Stimulated activated CD8-positive, alpha-beta memory T cell treated with anti-CD3 and anti-CD28 coated beads, Interleukin-4, amount 100 ng/mL, for 48 hours (primary cell): ENCODE data around the gene CEACAM16.
A peak's percentile ranks its signal among the peaks of the same experiment; 100 is the strongest.
"Not testable (repeated sequence)": the region's sequence is repeated elsewhere in the genome, so short reads cannot be mapped to it uniquely, and the experiment has no call there.

ENCODE experiments used
- DNase-seq: peaks from one replicate; pipeline ENCODE4 v3.0.0-alpha.2; 2020

CEACAM16 gene

GRCh38 chr19:44704982-44705381, 6.0 kb downstream of the CEACAM16 start:
- DNase-seq, result no peak

DNA sequence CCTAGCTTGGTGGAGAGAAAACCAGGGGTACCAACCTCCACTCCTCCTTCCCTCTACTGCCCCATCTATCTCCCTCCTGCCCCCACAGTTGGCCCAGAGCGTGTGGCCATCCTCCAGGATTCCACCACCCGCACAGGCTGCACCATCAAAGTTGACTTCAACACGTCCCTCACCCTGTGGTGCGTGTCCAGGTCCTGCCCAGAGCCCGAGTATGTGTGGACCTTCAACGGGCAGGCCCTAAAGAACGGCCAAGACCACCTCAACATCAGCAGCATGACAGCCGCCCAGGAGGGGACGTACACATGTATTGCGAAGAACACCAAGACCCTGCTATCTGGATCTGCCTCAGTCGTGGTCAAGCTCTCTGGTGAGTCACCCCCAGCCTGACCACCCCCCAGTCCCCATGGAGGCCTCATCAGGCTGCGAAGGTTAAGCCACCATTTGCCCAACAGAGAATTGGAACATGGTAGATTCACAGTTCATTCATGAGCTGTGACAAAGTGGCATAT, 6.6 kb downstream of the CEACAM16 start:
- no peak for DNase-seq

GRCh38 chr19:44706506-44707236, 7.7 kb downstream of the CEACAM16 start:
- no peak for DNase-seq

DNA sequence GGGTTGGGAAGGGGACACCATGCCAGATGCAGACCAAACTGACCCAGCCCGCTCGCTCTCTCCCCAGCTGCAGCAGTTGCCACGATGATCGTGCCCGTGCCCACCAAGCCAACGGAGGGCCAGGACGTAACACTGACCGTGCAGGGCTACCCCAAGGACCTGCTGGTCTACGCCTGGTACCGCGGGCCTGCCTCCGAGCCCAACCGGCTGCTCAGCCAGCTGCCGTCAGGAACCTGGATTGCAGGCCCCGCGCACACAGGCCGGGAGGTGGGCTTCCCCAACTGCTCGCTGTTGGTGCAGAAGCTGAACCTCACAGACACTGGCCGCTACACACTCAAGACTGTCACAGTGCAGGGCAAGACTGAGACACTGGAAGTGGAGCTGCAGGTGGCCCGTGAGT, 8.8 kb downstream of the CEACAM16 start:
- DNase-seq, result no peak

- no peak for DNase-seq
Measured at GRCh38 chr19:44708940-44709339, 10.0 kb downstream of the CEACAM16 start.

DNA sequence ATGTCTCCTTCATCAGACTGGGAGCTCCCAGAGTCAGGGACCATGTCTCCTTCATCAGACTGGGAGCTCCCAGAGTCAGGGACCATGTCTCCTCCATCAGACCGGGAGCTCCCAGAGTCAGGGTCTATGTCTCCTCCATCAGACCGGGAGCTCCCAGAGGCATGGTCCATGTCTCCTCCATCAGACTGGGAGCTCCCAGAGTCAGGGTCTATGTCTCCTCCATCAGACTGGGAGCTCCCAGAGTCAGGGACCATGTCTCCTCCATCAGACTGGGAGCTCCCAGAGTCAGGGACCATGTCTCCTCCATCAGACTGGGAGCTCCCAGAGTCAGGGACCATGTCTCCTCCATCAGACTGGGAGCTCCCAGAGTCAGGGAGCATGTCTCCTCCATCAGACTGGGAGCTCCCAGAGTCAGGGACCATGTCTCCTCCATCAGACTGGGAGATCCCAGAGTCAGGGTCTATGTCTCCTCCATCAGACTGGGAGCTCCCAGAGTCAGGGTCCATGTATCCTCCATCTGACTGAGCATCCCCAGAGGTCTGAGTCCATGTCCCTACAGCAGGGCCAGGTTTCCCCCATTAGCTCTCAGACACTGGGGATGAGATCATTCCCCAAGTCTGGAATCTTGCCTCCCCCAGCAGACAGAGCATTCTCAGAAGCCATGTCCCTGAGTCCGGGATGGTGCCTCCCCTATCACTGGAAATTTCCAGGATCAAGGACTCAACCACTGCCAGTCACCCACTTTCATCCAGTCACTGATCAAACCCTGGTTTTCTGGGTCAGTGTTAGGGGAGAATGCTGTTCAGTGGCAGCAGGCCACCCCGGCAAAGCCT, 10.7 kb downstream of the CEACAM16 start:
- not testable (repeated sequence) for DNase-seq

DNA sequence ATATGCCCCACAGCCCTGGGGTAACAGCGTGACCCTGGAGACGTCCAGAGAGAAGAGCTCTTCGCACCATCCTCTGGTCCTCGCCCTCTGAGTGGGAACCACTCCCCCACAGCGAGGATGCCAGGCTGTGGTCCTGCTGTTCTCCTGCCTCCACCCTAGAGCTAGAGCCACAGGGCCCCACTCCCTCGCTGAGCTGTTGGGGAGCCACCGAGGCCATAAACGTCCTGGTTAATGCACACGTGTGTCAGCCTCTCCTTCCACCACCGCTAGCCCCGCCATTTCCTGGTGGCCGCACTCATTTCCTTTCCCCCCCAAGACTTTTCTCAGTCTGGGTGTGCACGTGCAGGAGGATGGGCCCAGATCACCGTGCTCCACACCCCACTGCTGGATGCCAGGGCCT, 11.5 kb downstream of the CEACAM16 start:
- DNase-seq, result no peak

GRCh38 chr19:44712864-44713515, 14.0 kb downstream of the CEACAM16 start:
- no peak for DNase-seq

DNA sequence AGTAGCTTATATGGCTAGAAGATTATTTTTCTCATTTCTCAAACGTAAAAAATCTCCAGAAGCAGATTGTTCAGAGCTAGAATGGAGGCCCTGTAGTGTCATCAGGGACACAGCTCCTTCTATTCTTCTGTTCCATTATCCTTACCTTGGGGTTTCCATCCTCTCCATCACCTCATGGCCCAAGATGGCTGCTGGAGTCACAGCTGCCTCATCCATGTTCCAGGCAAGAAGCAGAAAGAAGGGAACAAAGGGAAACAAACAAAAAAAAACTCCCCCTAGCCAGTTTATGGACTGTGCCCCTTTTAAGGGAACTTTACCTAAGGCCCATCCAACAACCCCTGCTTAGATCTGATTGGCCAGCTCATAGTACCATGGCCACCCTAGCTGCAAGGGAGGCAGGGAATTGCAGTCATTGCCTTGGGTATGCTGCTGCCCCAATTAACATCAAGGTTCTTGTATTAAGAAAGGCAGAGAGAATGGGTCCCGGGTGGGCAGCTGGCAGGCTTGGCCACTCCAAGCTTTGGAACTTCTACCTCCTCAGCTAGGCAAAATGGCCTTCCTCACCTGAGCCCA, 15.7 kb downstream of the CEACAM16 start:
- no peak for DNase-seq

DNA sequence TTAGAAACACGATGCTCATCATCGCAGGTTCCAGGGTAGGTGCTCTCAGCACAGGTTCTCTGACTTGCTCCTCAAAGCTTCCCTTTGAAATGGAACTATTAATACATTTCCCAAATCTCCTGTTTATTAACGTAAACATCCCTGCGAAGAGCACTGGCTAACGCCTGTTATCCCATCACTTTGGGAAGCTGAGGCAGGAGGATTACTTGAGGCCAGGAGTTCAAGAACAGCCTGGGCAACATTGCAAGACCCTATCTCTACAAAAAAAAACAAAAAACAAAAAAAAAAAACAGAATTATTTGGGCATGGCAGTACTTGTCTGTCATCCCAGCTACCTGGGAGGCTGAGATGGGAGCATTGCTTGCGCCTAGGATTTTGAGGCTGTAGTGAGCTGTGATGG, 18.7 kb downstream of the CEACAM16 start:
- DNase-seq, result no peak

DNA sequence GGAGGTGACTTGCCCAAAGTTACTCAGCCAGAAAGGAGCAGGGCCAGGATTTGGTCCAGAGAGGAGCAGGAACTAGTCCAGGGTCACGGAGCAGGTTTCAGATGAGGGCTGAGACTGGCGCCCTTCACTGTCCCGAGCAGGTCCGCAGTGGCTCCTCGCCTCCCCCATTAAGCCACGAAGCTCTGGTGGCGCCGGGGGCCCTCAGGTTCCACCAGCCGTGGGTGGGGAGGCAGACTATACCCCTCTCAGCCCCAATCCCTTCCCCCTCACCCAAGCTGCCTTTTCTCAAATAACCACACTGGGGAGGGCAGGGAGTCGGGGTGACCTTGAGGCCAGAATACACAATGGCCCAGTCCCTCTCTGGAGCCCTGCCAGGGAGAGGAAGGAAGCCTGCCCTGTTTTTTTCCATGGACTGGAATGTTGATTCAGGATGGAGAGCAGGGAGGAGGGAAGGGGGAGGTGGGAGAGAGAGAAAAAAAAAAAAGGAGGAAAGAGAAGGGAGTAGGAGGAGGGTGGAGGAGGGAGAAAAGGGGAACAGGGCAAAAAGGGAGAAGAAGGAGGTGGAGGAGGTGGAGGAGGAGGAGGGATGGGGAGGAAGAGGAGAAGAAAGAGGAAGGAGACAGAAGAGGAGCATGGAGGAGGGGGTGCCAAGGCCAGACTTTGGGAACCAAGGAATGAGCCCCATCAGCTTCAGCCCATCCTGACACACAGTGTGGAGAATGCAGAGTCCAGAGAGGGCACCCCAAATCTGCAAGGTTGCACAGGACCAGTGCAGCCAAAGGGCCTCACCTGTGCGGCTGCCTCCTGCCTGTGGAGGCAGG, 19.7 kb downstream of the CEACAM16 start:
- no peak for DNase-seq

DNA sequence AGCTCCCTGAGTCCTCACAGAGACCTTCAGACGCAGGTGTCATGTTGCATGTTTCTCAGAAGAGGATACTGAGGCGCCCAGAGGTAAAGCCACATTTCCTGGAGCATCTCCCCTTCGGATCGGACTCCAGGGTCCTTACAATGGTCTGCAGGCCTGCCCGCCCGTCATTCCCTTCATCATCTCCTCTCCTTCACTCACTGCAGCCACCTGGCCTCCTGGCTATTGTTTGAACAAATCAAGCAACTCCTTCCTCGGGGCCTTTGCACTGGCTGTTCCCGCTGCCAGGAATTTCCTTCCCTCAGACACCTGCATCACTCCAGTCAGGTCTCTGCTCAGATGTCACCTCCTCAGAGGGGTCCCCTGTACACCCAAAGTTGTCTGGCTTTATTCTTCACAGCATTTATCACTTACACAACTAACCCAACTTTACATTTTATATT, 20.3 kb downstream of the CEACAM16 start:
- no peak for DNase-seq

- not testable (repeated sequence) for DNase-seq
Measured at GRCh38 chr19:44720396-44720795, 21.4 kb downstream of the CEACAM16 start.

DNA sequence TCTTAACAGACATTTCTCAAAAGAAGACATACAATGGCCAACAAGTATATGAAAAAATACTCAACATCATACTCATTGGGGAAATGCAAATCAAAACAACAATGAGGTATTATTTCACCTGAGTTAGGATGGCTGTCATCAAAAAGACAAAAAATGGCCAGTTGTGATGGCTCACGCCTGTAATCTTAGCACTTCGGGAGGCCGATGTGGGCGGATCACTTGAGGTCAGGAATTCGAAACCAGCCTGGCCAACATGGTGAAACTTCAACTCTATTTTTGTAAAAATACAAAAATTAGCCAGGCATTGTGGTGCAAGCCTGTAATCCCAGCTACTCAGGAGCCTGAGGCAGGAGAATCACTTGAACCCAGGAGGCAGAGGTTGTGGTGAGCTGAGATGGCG, 22.0 kb downstream of the CEACAM16 start:
- DNase-seq, result no peak

DNA sequence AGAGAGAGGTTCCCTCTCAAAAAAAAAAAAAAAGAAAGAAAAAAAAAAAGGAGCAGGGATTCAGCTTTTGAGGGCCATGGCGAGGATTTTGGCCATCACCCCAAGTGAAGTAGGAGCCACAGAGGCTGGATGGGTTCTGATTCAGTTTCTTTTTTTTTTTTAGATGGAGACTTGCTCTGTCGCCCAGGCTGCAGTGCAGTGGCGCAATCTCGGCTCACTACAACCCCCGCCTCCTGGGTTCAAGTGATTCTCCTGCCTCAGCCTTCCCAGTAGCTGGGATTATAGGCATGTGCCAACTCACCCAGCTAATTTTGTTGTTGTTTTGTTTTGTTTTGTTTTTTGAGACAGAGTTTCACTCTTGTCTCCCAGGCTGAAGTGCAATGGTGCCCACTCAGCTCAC, 22.4 kb downstream of the CEACAM16 start:
- DNase-seq, result not testable (repeated sequence)

GRCh38 chr19:44722131-44723121, 23.5 kb downstream of the CEACAM16 start:
- no peak for DNase-seq

- no peak for DNase-seq
Measured at GRCh38 chr19:44723299-44723951, 24.5 kb downstream of the CEACAM16 start.

GRCh38 chr19:44723952-44724319, 25.0 kb downstream of the CEACAM16 start:
- peak; percentile 87 for DNase-seq

- DNase-seq, result no peak
Measured at GRCh38 chr19:44725251-44725650, 26.3 kb downstream of the CEACAM16 start.

- DNase-seq, result no peak
Measured at GRCh38 chr19:44725684-44726083, 26.7 kb downstream of the CEACAM16 start.
